ENCODE results near the gene MBNL1.

The MBNL1 gene

GRCh38 chr3:152399374-152399773 is 130.6 kb downstream of the MBNL1 start:
- FAIRE-seq (no peak), DNase-seq (ENCODE audit: insufficient read length, low spot score) (no peak)
- TF ChIP-seq CTCF (IDR thresholded peaks at IDR 0.05; ENCODE audit: insufficient read depth, missing control alignments) = no peak

GRCh38 chr3:152400887-152401286 is 132.2 kb downstream of the MBNL1 start:
- DNase-seq (ENCODE audit: insufficient read length, low spot score) = no peak
- no peak for TF ChIP-seq CTCF (IDR thresholded peaks at IDR 0.05; ENCODE audit: insufficient read depth, missing control alignments)

GRCh38 chr3:152402695-152403451 is 134.1 kb downstream of the MBNL1 start:
- DNase-seq (ENCODE audit: insufficient read length, low spot score) = no peak
- FAIRE-seq = no peak
- TF ChIP-seq CTCF (IDR thresholded peaks at IDR 0.05; ENCODE audit: insufficient read depth, missing control alignments) = no peak

More at GRCh38 chr3:152400887-152401286, 132.2 kb downstream of the MBNL1 start:
- no peak for FAIRE-seq

GRCh38 chr3:152403632-152404066 is 134.9 kb downstream of the MBNL1 start:
- no peak for TF ChIP-seq CTCF (IDR thresholded peaks at IDR 0.05; ENCODE audit: insufficient read depth, missing control alignments)
- no peak for FAIRE-seq

GRCh38 chr3:152404976-152405375 is 136.2 kb downstream of the MBNL1 start:
- DNase-seq (ENCODE audit: insufficient read length, low spot score) (no peak), FAIRE-seq (no peak)
- no peak for TF ChIP-seq CTCF (IDR thresholded peaks at IDR 0.05; ENCODE audit: insufficient read depth, missing control alignments)

More at GRCh38 chr3:152403632-152404066, 134.9 kb downstream of the MBNL1 start:
- no peak for DNase-seq (ENCODE audit: insufficient read length, low spot score)

GRCh38 chr3:152405915-152406802 is 137.4 kb downstream of the MBNL1 start:
- DNase-seq (ENCODE audit: insufficient read length, low spot score) = no peak
- no peak for TF ChIP-seq CTCF (IDR thresholded peaks at IDR 0.05; ENCODE audit: insufficient read depth, missing control alignments)
- FAIRE-seq = no peak
